Prostate gland (tissue), 2 donors: Measurements from ENCODE around the gene MRPS6.

Experiments used
- POLR2A ChIP-seq: fragments of 450-650 bp; IDR thresholded peaks from one replicate; pipeline ENCODE4 v1.6.1; 2016; ENCODE audit warnings: antibody characterized with exemption, mild to moderate bottlenecking
- POLR2AphosphoS5 ChIP-seq: sonication (generic); formaldehyde crosslinking; IDR thresholded peaks from one replicate; pipeline ENCODE4 v1.6.1; 2017; ENCODE audit warnings: antibody characterized with exemption
- TF ChIP-seq, protein P1 (sequence below), 4 experiments: fragments of 200-600 bp in 2 of 4; fragments of 450-650 bp in 2 of 4; sonication (generic) in 2 of 4; IDR thresholded peaks; 1 replicate in 3 of 4; 2 replicates in 1 of 4; pipeline ENCODE4 v1.5.1; 2016 to 2019; ENCODE audit warnings: antibody characterized with exemption in 4 of 4, mild to moderate bottlenecking in 2 of 4, moderate library complexity in 2 of 4

DNA sequence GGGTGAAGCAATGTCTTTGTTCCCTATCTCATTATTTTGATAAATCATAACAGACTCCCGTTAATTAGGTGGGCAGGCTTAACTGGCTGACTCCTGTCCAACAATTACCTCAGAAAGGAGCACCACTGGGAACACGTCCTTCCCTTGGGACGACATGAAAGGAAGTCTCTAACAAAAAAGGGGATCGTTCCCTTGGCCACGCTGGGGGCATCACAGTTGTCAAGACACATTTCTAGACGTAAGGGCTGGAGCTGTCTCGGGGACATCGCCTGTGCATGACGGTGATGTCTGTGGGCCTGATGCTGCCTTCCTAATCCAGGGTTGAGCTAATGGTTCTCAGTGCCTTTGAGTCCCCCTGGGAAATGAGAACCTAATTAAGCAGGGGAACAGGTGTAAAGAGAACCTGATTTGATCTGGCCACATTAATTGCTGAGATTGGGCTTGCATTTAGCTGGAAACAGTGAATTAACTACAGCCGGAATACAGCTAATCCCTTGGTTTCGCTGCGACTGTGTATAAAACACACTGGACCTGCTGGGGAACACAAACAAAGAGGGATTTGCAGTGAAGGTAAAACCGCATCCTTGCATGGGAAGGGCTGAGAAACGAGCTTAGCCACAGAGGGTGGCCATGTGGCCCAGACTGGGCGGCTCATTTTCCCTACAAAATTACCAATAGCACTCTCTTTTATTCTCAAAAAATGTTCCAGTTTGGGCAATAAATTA is 111.8 kb downstream of the MRPS6 start:
- TF ChIP-seq, protein P1, sequence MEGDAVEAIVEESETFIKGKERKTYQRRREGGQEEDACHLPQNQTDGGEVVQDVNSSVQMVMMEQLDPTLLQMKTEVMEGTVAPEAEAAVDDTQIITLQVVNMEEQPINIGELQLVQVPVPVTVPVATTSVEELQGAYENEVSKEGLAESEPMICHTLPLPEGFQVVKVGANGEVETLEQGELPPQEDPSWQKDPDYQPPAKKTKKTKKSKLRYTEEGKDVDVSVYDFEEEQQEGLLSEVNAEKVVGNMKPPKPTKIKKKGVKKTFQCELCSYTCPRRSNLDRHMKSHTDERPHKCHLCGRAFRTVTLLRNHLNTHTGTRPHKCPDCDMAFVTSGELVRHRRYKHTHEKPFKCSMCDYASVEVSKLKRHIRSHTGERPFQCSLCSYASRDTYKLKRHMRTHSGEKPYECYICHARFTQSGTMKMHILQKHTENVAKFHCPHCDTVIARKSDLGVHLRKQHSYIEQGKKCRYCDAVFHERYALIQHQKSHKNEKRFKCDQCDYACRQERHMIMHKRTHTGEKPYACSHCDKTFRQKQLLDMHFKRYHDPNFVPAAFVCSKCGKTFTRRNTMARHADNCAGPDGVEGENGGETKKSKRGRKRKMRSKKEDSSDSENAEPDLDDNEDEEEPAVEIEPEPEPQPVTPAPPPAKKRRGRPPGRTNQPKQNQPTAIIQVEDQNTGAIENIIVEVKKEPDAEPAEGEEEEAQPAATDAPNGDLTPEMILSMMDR (IDR thresholded peaks at IDR 0.05): no peak
- no peak for TF ChIP-seq POLR2AphosphoS5
- TF ChIP-seq POLR2A: no peak
